Activated T-helper 2 cell treated with anti-CD3 and anti-CD28 coated beads, Interferon-gamma antibody, Interleukin-2, Interleukin-4, amounts not matched to agents 10 μg/mL and 5 μg/mL and 100 μg/mL, durations not matched to agents 14 hours and 24 hours and 36 hours (primary cell): ENCODE data around the gene TPRX1. TPM values are rescaled to one million over a fixed set of nuclear protein-coding genes. Genes with fewer than 3 reads are reported as not detected.

ENCODE experiments used
- DNase-seq: peaks from one replicate; pipeline ENCODE4 v3.0.0; 2021; ENCODE audit warnings: low spot score
- H3K27ac Mint-ChIP-seq: one replicate; pipeline ENCODE4 v1.8.0; 2021; ENCODE audit warnings: mixed read lengths
- H3K27me3 Mint-ChIP-seq: one replicate; pipeline ENCODE4 v1.8.0; 2021; ENCODE audit warnings: low read depth, mixed read lengths
- H3K36me3 Mint-ChIP-seq: one replicate; pipeline ENCODE4 v1.8.0; 2021; ENCODE audit warnings: low read depth, mixed read lengths
- H3K4me1 Mint-ChIP-seq: one replicate; pipeline ENCODE4 v1.8.0; 2021; ENCODE audit warnings: low read depth, mixed read lengths
- H3K4me3 Mint-ChIP-seq: one replicate; pipeline ENCODE4 v1.8.0; 2021; ENCODE audit warnings: low read depth, mild to moderate bottlenecking, moderate library complexity, mixed read lengths
- H3K9me3 Mint-ChIP-seq: one replicate; pipeline ENCODE4 v1.8.0; 2021; ENCODE audit warnings: mixed read lengths
- intact Hi-C: fragments of 100-400 bp; cut with micrococcal nuclease; formaldehyde crosslinking; loops from one replicate; pipeline ENCODE4 v1.15.1; 2023
- total RNA-seq: library from RNA; stranded (reverse); gene quantifications from 2 replicates; pipeline ENCODE4 v1.2.3, GENCODE V29; 2022

The TPRX1 gene
- total RNA-seq, 1 donor from 2014 or later = not detected

DNA sequence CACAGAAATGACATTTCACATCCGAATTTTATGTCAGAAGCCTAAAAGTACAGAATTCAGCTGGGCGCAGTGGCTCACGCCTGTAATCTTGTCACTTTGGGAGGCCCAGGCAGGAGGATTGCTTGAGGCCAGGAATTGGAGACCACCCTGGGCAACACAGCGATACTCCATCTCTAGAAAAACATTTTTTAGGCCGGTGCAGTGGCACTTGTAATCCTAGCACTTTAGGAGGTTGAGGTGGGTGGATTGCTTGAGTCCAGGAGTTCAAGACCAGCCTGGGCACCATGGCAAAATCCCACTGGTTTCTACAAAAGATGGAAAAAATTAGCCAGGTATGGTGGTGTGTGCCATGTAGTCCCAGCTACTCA lies 43.7 kb downstream of the TPRX1 start:
- peaks cover 33% of the 10 kb centered on the region for H3K36me3 Mint-ChIP-seq
- no peaks in the 10 kb centered on the region for H3K27me3 Mint-ChIP-seq
- DNase-seq = no peak
- H3K9me3 Mint-ChIP-seq = no peaks in the 10 kb centered on the region
- no peak overlapping the region for H3K4me3 Mint-ChIP-seq
- H3K4me1 Mint-ChIP-seq = peaks cover 1% of the 10 kb centered on the region
- intact Hi-C loops = no loop called here
- H3K27ac Mint-ChIP-seq = no peak overlapping the region

DNA sequence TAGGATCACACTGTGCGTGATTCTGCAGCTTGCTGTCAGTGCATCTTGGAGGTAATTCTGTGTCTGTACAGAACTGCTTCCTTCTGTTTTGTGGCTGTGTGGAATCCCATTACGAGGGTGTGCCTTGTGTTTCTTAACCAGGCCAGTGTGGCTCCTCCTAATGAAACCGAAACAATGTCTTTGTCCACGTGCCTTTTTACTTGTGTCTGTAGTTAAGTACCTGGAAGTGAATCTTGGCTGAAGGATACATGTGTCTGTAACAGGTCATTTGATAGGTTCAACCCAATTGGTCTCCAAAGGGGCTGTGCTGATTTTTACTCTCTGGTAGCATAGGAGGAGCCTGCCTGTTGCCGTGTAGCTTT lies 45.9 kb downstream of the TPRX1 start:
- H3K4me3 Mint-ChIP-seq = no peak overlapping the region
- no peaks in the 10 kb centered on the region for H3K27me3 Mint-ChIP-seq
- H3K27ac Mint-ChIP-seq = no peak overlapping the region

DNA sequence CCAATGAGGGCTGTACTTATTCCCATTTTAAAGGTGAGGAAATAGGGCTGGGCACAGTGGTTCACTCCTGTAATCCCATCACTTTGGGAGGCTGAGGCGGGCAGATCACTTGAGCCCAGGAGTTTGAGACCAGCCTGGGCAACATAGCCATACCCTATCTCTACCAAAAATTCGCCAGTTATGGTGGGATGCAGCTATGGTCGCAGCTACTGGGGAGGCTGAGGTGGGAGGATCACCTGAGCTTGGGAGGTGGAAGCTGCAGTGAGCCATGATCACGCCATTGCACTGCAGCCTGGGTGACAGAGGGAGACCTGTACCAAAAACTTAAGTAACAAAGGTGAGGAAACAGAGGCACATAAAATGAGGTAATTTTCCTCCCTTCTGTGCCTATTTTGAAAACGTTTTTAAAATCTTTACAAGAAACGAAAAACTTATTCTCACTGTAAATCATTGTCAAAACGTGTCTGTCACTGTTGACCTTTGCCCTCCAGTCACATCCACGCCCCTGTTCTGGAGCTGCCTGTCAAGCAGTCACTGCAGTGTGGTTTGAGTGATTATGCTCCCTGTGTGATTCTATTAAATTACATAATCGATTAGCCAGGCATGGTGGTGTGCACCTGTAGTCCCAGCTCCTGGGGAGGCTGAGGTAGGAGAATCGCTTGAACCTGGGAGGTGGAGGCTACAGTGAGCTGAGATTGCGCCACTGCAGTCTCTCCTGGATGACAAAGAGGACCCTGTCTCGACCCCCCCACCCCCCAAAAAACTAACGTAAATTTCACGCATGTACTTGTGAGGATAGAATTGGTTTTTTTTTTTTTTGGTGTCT lies 46.5 kb downstream of the TPRX1 start:
- Mint-ChIP-seq H3K36me3 (peaks cover 51% of the 10 kb centered on the region), H3K27me3 (no peaks in the 10 kb centered on the region), H3K4me1 (no peaks in the 10 kb centered on the region), H3K9me3 (no peaks in the 10 kb centered on the region), H3K4me3 (no peak overlapping the region), H3K27ac (no peak overlapping the region)
- intact Hi-C loops = no loop called here
- no peak for DNase-seq

More for the DNA sequence above, 45.9 kb downstream of the TPRX1 start:
- Mint-ChIP-seq H3K36me3 (peaks cover 45% of the 10 kb centered on the region), H3K4me1 (no peaks in the 10 kb centered on the region), H3K9me3 (no peaks in the 10 kb centered on the region)
- intact Hi-C loops = no loop called here
- DNase-seq = no peak

DNA sequence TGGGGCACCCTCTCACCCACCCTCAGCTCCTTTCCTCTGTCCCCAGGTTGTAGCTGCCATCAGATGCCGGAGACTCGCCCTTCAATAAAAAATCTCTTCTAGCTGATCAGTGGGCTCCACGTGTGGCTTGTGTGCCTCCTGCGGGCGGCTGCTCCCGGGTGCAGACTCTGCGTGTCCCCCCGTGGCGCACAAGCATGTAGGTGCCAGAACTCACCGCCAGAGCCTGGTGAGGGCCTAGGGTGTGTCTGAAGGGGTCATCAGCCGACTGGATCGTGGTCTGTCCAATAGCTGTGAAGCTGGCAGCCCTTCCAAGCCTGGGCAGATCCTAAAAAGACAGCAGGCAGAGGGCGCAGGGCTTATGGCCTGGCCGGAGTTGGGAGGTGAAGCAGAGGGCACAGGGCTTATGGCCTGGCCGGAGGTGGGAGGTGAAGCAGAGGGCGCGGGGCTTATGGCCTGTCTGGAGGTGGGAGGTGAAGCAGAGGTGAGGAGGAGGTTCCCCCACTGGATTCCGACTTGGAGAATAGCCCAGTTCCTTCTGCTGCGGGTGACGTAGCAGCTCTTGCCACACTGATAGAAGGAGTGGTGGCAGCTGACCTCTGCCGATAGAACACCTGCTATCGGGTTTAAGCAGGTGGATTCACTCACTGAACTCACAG lies 47.3 kb downstream of the TPRX1 start:
- H3K27me3 Mint-ChIP-seq = no peaks in the 10 kb centered on the region
- no peak overlapping the region for H3K27ac Mint-ChIP-seq
- H3K4me1 Mint-ChIP-seq = no peaks in the 10 kb centered on the region
- intact Hi-C loops = no loop called here
- H3K36me3 Mint-ChIP-seq = peaks cover 59% of the 10 kb centered on the region
- H3K4me3 Mint-ChIP-seq = no peak overlapping the region
- no peak for DNase-seq
- H3K9me3 Mint-ChIP-seq = no peaks in the 10 kb centered on the region

DNA sequence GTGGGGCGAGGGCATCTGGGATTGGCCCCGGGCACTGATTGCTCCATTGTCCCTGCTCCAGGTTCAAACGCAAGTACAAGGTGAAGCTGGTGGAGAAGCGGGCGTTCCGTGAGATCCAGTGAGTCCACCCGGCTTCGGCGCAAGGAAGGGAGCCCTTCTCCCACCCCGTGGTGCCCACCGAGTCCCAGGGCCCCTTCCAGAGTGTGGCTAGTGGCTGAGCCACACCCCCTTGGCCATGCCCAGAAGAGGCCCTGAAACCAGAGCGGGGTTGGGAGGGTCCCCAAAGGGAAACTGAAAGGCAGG lies 47.8 kb downstream of the TPRX1 start:
- H3K36me3 Mint-ChIP-seq = peaks cover 62% of the 10 kb centered on the region
- no peak overlapping the region for H3K27ac Mint-ChIP-seq
- DNase-seq = no peak
- no peaks in the 10 kb centered on the region for H3K27me3 Mint-ChIP-seq
- intact Hi-C loops = no loop called here
- no peak overlapping the region for H3K4me3 Mint-ChIP-seq
- H3K9me3 Mint-ChIP-seq = no peaks in the 10 kb centered on the region
- H3K4me1 Mint-ChIP-seq = peaks cover 1% of the 10 kb centered on the region

DNA sequence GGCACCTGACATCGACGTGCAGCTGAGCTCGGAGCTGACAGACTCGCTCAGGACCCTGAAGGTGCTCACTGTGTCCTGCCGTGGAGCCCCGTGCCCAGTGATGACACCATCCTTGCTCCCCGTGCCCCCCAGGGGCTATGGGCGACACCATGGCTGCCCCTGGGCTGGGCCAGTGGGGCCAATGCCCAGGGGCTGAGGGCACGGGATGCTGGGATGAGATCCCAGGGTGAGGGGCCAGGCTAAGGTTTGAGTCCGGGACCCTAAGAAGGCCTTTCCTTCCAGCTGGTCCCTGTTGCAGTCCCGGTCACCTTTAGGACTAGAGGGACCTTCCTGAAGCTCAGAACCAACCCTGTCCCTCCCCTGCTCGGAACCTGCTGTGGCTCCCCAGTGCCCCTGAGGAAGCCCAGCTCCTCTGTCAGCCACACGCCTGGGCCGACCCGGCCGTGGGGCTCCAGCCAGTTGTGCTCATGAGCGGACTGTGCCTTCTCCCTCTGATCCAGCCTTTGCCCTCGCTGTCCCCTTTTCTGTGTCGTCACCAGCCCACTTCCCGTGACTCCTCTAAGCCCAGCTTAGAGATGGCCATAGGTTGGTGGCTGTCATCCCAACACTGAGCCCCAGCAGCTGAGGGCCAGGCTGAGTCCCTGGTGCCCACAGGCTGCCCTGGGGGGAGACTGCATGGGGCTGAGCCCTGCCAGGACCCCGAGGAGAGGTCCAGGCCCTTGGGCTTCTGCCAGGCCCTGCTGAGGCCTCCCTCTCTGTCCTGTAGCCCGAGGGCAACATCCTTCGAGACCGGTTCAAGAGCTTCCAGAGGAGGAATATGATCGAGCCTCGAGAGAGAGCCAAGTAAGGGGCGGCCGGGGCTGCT lies 48.4 kb downstream of the TPRX1 start:
- H3K27ac Mint-ChIP-seq = no peak overlapping the region

DNA sequence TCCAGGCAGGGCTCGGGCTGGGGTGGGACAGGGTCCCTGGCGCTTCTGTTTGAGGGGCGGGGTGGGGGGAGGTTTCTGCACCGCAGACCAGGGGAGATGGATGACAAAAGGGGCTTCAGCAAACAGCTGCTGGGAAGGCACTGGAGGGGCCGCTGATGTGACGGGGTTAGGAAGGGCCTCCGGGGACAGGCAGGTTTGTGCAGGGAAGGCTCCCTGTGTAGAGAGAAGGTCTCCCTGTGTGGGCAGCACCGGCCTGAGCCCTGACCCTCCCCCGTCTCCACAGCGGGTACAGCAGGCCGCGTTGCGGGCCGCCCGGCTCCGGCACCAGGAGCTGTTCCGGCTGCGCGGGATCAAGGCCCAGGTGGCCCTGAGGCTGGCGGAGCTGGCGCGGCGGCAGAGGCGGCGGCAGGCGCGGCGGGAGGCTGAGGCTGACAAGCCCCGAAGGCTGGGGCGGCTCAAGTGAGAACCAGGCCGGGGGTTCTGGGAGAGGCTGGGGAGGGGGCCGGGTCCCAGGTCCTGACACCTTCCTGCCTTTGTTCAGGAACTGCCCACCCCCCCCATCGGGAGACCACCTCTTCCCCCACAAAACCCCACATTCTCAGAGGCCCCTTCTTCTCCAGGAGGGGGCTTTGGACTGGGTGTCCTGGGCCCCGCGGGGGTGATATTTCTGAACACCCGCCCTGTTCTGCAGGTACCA lies 49.1 kb downstream of the TPRX1 start:
- H3K36me3 Mint-ChIP-seq = peaks cover 73% of the 10 kb centered on the region
- intact Hi-C loops = no loop called here

More for the DNA sequence above, 48.4 kb downstream of the TPRX1 start:
- DNase-seq = no peak
- H3K36me3 Mint-ChIP-seq = peaks cover 68% of the 10 kb centered on the region
- intact Hi-C loops = no loop called here
- H3K4me1 Mint-ChIP-seq = peaks cover 2% of the 10 kb centered on the region
- no peaks in the 10 kb centered on the region for H3K9me3 Mint-ChIP-seq
- no peaks in the 10 kb centered on the region for H3K27me3 Mint-ChIP-seq
- H3K4me3 Mint-ChIP-seq = no peak overlapping the region

DNA sequence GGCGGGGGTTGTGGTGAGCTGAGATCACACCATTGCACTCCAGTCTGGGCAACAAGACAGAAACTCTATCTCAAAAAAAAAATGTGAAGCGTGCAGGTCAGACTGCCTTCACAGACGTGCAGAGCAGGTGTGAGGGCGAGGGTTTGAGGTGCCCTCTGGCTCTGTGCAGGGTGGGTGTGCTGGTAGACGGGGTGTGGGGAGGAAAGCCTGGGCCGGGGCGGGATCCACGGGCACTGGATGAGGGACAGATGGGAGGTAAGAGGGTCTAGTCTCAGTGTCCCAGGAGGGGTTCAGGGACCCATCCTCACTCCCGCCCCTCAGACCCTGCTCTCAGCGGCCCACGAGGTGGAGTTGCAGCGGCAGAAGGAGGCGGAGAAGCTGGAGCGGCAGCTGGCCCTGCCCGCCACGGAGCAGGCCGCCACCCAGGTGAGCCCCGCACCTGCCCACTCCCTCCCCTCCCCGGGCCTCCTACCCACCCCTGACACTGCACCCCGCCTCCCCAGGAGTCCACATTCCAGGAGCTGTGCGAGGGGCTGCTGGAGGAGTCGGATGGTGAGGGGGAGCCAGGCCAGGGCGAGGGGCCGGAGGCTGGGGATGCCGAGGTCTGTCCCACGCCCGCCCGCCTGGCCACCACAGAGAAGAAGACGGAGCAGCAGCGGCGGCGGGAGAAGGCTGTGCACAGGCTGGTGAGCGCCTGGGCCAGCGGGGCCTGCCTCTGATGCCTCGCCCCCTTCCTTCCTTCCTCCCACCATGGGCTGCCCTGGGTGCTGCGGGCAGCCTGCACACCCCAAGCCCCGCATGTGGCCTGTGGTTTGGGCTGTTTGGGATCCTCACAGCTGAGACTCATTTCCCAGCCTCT lies 49.9 kb downstream of the TPRX1 start:
- intact Hi-C loops = no loop called here
- peaks cover 81% of the 10 kb centered on the region for H3K36me3 Mint-ChIP-seq
- no peak overlapping the region for H3K4me3 Mint-ChIP-seq
- no peak for DNase-seq
- no peak overlapping the region for H3K27ac Mint-ChIP-seq
- H3K27me3 Mint-ChIP-seq = no peaks in the 10 kb centered on the region
- H3K9me3 Mint-ChIP-seq = no peaks in the 10 kb centered on the region
- H3K4me1 Mint-ChIP-seq = peaks cover 2% of the 10 kb centered on the region

More for the DNA sequence above, 49.1 kb downstream of the TPRX1 start:
- H3K4me3 Mint-ChIP-seq = no peak overlapping the region
- H3K4me1 Mint-ChIP-seq = peaks cover 2% of the 10 kb centered on the region
- H3K9me3 Mint-ChIP-seq = no peaks in the 10 kb centered on the region
- no peaks in the 10 kb centered on the region for H3K27me3 Mint-ChIP-seq
- no peak for DNase-seq
- no peak overlapping the region for H3K27ac Mint-ChIP-seq

DNA sequence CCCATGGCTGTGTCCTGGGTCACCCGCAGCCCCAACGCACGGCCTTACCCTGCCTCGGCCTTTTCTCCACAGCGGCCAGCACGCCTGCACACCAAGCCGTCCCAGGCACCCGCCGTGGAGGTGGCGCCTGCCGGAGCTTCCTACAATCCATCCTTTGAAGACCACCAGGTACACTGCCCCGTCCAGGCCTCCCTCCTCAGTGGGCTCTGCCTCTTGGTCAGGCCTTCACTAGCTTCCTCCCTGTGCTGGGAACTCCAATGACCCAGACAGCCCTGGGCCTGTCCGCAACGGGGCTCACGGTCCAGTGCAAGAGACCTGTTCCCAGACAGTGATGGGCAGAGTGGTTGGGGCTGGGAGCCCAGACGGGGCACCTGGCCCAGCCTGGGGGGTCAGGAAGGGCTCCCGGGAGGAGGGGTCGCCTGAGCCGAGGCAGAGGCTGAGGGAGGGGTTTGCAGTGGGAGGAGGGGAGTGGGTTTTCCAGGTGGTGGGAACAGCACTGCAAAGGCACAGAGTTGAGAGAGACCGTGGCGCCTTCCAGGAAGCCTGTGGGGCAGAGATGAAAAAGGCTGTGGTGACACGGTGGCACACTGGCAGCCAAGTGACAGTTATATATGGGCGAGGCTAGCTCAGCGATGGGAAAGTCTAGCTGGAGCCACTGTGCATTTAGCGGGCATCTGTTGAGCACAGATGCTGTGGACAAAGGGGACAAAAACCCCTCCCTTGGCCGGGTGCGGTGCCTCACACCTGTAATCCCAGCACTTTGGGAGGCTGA lies 51.7 kb downstream of the TPRX1 start:
- Mint-ChIP-seq H3K27me3 (no peaks in the 10 kb centered on the region), H3K27ac (no peak overlapping the region), H3K4me1 (peaks cover 14% of the 10 kb centered on the region), H3K9me3 (no peaks in the 10 kb centered on the region), H3K4me3 (no peak overlapping the region), H3K36me3 (peaks cover 78% of the 10 kb centered on the region)
- intact Hi-C loops = no loop called here
- no peak for DNase-seq
